ENCODE data around the gene S1PR4. TPM values are rescaled to one million over a fixed set of nuclear protein-coding genes. Genes with fewer than 3 reads are reported as not detected.

S1PR4 gene
- total and polyA plus RNA-seq, 12 donors = 0.24 to 3.3 (median 0.67) TPM

- intact Hi-C loops (cut with DNase I) = no loop called here
- Histone ChIP-seq H3K4me3 (no peak overlapping the region), H3K4me1 (peaks cover 0 to 18% (median under 1%) of the 10 kb centered on the region in 9 donors)
Observed at GRCh38 chr19:3149526-3150505, 28.8 kb upstream of the S1PR4 start.

GRCh38 chr19:3150739-3151329 is 27.7 kb upstream of the S1PR4 start:
- H3K27ac ChIP-seq = no peak overlapping the region
- 78 to 79% methylated on average over 5 of the region's 5 CpGs for WGBS, 2 donors
- TF ChIP-seq CTCF (IDR thresholded peaks at IDR 0.05) = no peak
- peaks cover 0 to 31% (median 0%) of the 10 kb centered on the region in 9 donors for H3K36me3 ChIP-seq
- peaks cover 0 to 24% (median 8%) of the 10 kb centered on the region in 9 donors for H3K4me1 ChIP-seq
- DNase-seq = no peak
- ATAC-seq = no peak
- H3K4me3 ChIP-seq = no peak overlapping the region
- no peaks in the 10 kb centered on the region for H3K9me3 ChIP-seq
- intact Hi-C loops (cut with DNase I) = no loop called here
- peaks cover 0 to 10% (median 0%) of the 10 kb centered on the region in 7 donors for H3K27me3 ChIP-seq

More at GRCh38 chr19:3149526-3150505, 28.8 kb upstream of the S1PR4 start:
- peaks cover 0 to 12% (median 0%) of the 10 kb centered on the region in 7 donors for H3K27me3 ChIP-seq
- TF ChIP-seq CTCF (IDR thresholded peaks at IDR 0.05) = no peak
- peaks cover 0 to 31% (median 0%) of the 10 kb centered on the region in 9 donors for H3K36me3 ChIP-seq
- H3K27ac ChIP-seq = no peak overlapping the region
- ATAC-seq (peak in 1 of 8 donors; percentile 25), DNase-seq (no peak)
- H3K9me3 ChIP-seq = no peaks in the 10 kb centered on the region
- 49 to 57% methylated on average over 35 of the region's 35 CpGs for WGBS, 2 donors

GRCh38 chr19:3151563-3152418 is 26.8 kb upstream of the S1PR4 start:
- 71 to 79% methylated on average over 14 of the region's 14 CpGs for WGBS, 2 donors
- no peak for DNase-seq
- Histone ChIP-seq H3K36me3 (peaks cover 0 to 34% (median 0%) of the 10 kb centered on the region in 9 donors), H3K27ac (no peak overlapping the region), H3K4me1 (peaks cover 0 to 18% (median 8%) of the 10 kb centered on the region in 9 donors), H3K9me3 (no peaks in the 10 kb centered on the region), H3K27me3 (peaks cover 0 to 7% (median 0%) of the 10 kb centered on the region in 7 donors), H3K4me3 (no peak overlapping the region)
- ATAC-seq = no peak
- intact Hi-C loops (cut with DNase I) = no loop called here
- no peak for TF ChIP-seq CTCF (IDR thresholded peaks at IDR 0.05)

- H3K27ac ChIP-seq = no peak overlapping the region
- TF ChIP-seq CTCF (IDR thresholded peaks at IDR 0.05) = no peak
- H3K4me1 ChIP-seq = peaks cover 0 to 18% (median 8%) of the 10 kb centered on the region in 9 donors
- H3K4me3 ChIP-seq = no peak overlapping the region
- no peak for ATAC-seq
- WGBS, 2 donors = 88 to 96% methylated on average over 3 of the region's 3 CpGs
- H3K36me3 ChIP-seq = peaks cover 0 to 40% (median 0%) of the 10 kb centered on the region in 9 donors
- peaks cover 0 to 7% (median 0%) of the 10 kb centered on the region in 7 donors for H3K27me3 ChIP-seq
- intact Hi-C loops (cut with DNase I) = no loop called here
- no peaks in the 10 kb centered on the region for H3K9me3 ChIP-seq
- DNase-seq = no peak
Observed at GRCh38 chr19:3152419-3152780, 26.2 kb upstream of the S1PR4 start.

Data from heart right ventricle (tissue), 16 donors.